Keratinocyte (primary cell): Measurements from ENCODE around the gene ELF3. TPM values are rescaled to one million over a fixed set of nuclear protein-coding genes. Genes with fewer than 3 reads are reported as not detected.

Experiments
- DNase-seq: peaks from one replicate; pipeline ENCODE4 v3.0.0-alpha.2; 2011; ENCODE audit warnings: low read depth, missing footprints, low spot score
- FAIRE-seq: peaks from 2 replicates; lab custom pipeline; 2011; peaks lifted over from hg19 to GRCh38; lab: Jason Lieb, UNC
- H2AFZ ChIP-seq: 2 replicates; pipeline ENCODE4 v1.6.0; 2012; ENCODE audit warnings: low read length, control low read depth, inconsistent platforms; ENCODE audit not compliant: control insufficient read depth
- H3K27ac ChIP-seq: 2 replicates; pipeline ENCODE4 v1.5.1; 2011; ENCODE audit warnings: low read length; ENCODE audit not compliant: control insufficient read depth, insufficient read depth
- H3K27me3 ChIP-seq: 3 replicates; pipeline ENCODE4 v1.6.0; 2011; ENCODE audit warnings: low read length; ENCODE audit not compliant: control insufficient read depth, insufficient read depth; ENCODE audit errors: extremely low read depth
- H3K36me3 ChIP-seq, 2 experiments: 2 replicates in 1 of 2; 3 replicates in 1 of 2; pipeline ENCODE4 v1.5.1; 2011; ENCODE audit warnings: low read length in 2 of 2, mild to moderate bottlenecking in 1 of 2; ENCODE audit not compliant: control insufficient read depth in 2 of 2, insufficient read depth in 2 of 2; ENCODE audit errors: extremely low read depth in 1 of 2
- H3K4me1 ChIP-seq: 3 replicates; pipeline ENCODE4 v1.5.1; 2011; ENCODE audit warnings: low read length; ENCODE audit not compliant: control insufficient read depth, insufficient read depth; ENCODE audit errors: extremely low read depth
- H3K4me2 ChIP-seq: 3 replicates; pipeline ENCODE4 v1.6.0; 2011; ENCODE audit warnings: low read depth, low read length; ENCODE audit not compliant: control insufficient read depth, insufficient read depth; ENCODE audit errors: extremely low read depth
- H3K4me3 ChIP-seq, 3 experiments: fragments of 200-600 bp in 1 of 3; sonication (generic) in 1 of 3; 2 replicates in 2 of 3; 3 replicates in 1 of 3; pipeline ENCODE4 v1.5.1; 2011 to 2016; ENCODE audit warnings: low read length in 3 of 3, mild to moderate bottlenecking in 3 of 3, control low read depth in 2 of 3, inconsistent platforms in 1 of 3, low read depth in 1 of 3, mixed read lengths in 1 of 3, mixed run types in 1 of 3, moderate library complexity in 1 of 3; ENCODE audit not compliant: control insufficient read depth in 2 of 3, insufficient read depth in 2 of 3; ENCODE audit errors: extremely low read depth in 1 of 3
- H3K79me2 ChIP-seq: 2 replicates; pipeline ENCODE4 v1.6.0; 2012; ENCODE audit warnings: low read length; ENCODE audit not compliant: control insufficient read depth, insufficient read depth
- H3K9ac ChIP-seq: 3 replicates; pipeline ENCODE4 v1.6.0; 2011; ENCODE audit warnings: low read length; ENCODE audit not compliant: control insufficient read depth, insufficient read depth; ENCODE audit errors: extremely low read depth
- H3K9me1 ChIP-seq: 3 replicates; pipeline ENCODE4 v1.6.0; 2011; ENCODE audit warnings: low read length; ENCODE audit not compliant: control insufficient read depth, insufficient read depth; ENCODE audit errors: extremely low read depth
- H3K9me3 ChIP-seq: 2 replicates; pipeline ENCODE4 v1.5.1; 2012; ENCODE audit warnings: low read depth, low read length; ENCODE audit not compliant: control insufficient read depth
- H4K20me1 ChIP-seq: 3 replicates; pipeline ENCODE4 v1.6.0; 2011; ENCODE audit warnings: low read length; ENCODE audit not compliant: control insufficient read depth, insufficient read depth; ENCODE audit errors: extremely low read depth
- CTCF ChIP-seq, 3 experiments: IDR thresholded peaks in 1 of 3; conservative IDR thresholded peaks in 1 of 3; optimal IDR thresholded peaks in 1 of 3; 2 replicates in 2 of 3; 3 replicates in 1 of 3; pipeline versions ENCODE3 to v1.5.1; 2011; ENCODE audit warnings: low read length in 3 of 3, mild to moderate bottlenecking in 3 of 3, moderate library complexity in 2 of 3, control low read depth in 1 of 3, inconsistent platforms in 1 of 3; ENCODE audit not compliant: insufficient read depth in 2 of 3; ENCODE audit errors: extremely low read depth in 1 of 3
- EZH2 ChIP-seq: IDR thresholded peaks from one replicate; pipeline ENCODE4 v1.6.1; 2012; ENCODE audit warnings: inconsistent platforms, mild to moderate bottlenecking, low read length, moderate library complexity
- dilution Hi-C: fragments of 300-500 bp; cut with MboI; formaldehyde crosslinking; loops from one replicate; pipeline ENCODE4 v1.7.0; 2020; ENCODE audit warnings: low sequenced_read_pairs; ENCODE audit not compliant: extremely low pct_ligation_motif_present
- polyA plus RNA-seq, 5 experiments: library from polyadenylated mRNA; depleted of rRNA in 3 of 5; stranded (reverse) in 3 of 5; stranded (forward) in 1 of 5; unstranded in 1 of 5; fragments of >200 nt; gene quantifications; 1 replicate in 1 of 5; 2 replicates in 3 of 5; 3 replicates in 1 of 5; pipeline versions ENCODE4 v1.2.1 to v1.2.3, GENCODE V29; 2011 to 2012; ENCODE audit warnings: missing spikeins in 2 of 5, low read depth in 1 of 5, low replicate concordance in 1 of 5

The ELF3 gene
- polyA plus RNA-seq, 1 donor (not counting 4 experiments of a cell fraction or from before 2014, with no cell fraction given) = 0.51 TPM

GRCh38 chr1:202023001-202023433 lies 12.6 kb downstream of the ELF3 start:
- Histone ChIP-seq H2AFZ (no peak overlapping the region), H3K4me3 (peak overlapping the region in 1 of 3 experiments; percentile 11), H3K9me1 (peaks cover 4% of the 10 kb centered on the region), H3K79me2 (no peaks in the 10 kb centered on the region), H3K27ac (no peak overlapping the region), H3K4me2 (peak overlapping the region; percentile 31), H3K9me3 (no peaks in the 10 kb centered on the region), H3K9ac (no peak overlapping the region), H4K20me1 (no peaks in the 10 kb centered on the region), H3K4me1 (peaks cover 21% of the 10 kb centered on the region), H3K36me3 (no peaks in the 10 kb centered on the region), H3K27me3 (no peaks in the 10 kb centered on the region)
- FAIRE-seq = peak; percentile 80
- TF ChIP-seq CTCF (optimal IDR thresholded peaks at IDR 0.05 in 1 of 3, IDR thresholded peaks at IDR 0.05 in 1 of 3, conservative IDR thresholded peaks at IDR 0.05 in 1 of 3; ENCODE audit: extremely low read depth in 1 of 3, insufficient read depth in 2 of 3, low read length in 3 of 3) (no peak), EZH2 (no peak)
- dilution Hi-C loops = no loop called here
- peak; percentile 69 for DNase-seq

- H4K20me1 ChIP-seq = peaks cover 2% of the 10 kb centered on the region
- H3K27me3 ChIP-seq = no peaks in the 10 kb centered on the region
- peaks cover 8% of the 10 kb centered on the region for H3K4me1 ChIP-seq
- TF ChIP-seq CTCF (optimal IDR thresholded peaks at IDR 0.05 in 1 of 3, IDR thresholded peaks at IDR 0.05 in 1 of 3, conservative IDR thresholded peaks at IDR 0.05 in 1 of 3; ENCODE audit: extremely low read depth in 1 of 3, insufficient read depth in 2 of 3, low read length in 3 of 3) (no peak), EZH2 (no peak)
- no peaks in the 10 kb centered on the region for H3K36me3 ChIP-seq
- no peak overlapping the region for H2AFZ ChIP-seq
- no peak overlapping the region for H3K9ac ChIP-seq
- no peak overlapping the region for H3K4me3 ChIP-seq
- dilution Hi-C loops = no loop called here
- DNase-seq = peak; percentile 73
- peak overlapping the region; percentile 35 for H3K27ac ChIP-seq
- FAIRE-seq = peak; percentile 79
- H3K9me1 ChIP-seq = no peaks in the 10 kb centered on the region
- peak overlapping the region; percentile 27 for H3K4me2 ChIP-seq
- H3K79me2 ChIP-seq = no peaks in the 10 kb centered on the region
- H3K9me3 ChIP-seq = no peaks in the 10 kb centered on the region
Observed at GRCh38 chr1:202029171-202029665, 18.8 kb downstream of the ELF3 start.
